Glomerular endothelial cell (primary cell): ENCODE data around the gene CAPZB. TPM values are rescaled to one million over a fixed set of nuclear protein-coding genes. Genes with fewer than 3 reads are reported as not detected.

ENCODE experiments used
- DNase-seq: peaks from one replicate; pipeline ENCODE4 v3.0.0-alpha.2; 2011; ENCODE audit warnings: low read depth, low spot score; ENCODE audit errors: extremely low read depth
- total RNA-seq: library from RNA; depleted of rRNA; stranded (reverse); fragments of >200 nt; gene quantifications from 2 replicates; pipeline ENCODE4 v1.2.3, GENCODE V29; 2015

Gene CAPZB
- total RNA-seq, 1 donor from 2014 or later, result 215 TPM

GRCh38 chr1:19354531-19354981 is 130.8 kb downstream of the CAPZB start:
- DNase-seq, result no peak

- DNase-seq, result no peak
Observed at GRCh38 chr1:19353596-19353995, 131.7 kb downstream of the CAPZB start.

GRCh38 chr1:19352839-19353238 is 132.5 kb downstream of the CAPZB start:
- DNase-seq, result no peak

- no peak for DNase-seq
Observed at GRCh38 chr1:19351873-19352272, 133.5 kb downstream of the CAPZB start.

- no peak for DNase-seq
Observed at GRCh38 chr1:19350566-19350965, 134.8 kb downstream of the CAPZB start.

- no peak for DNase-seq
Observed at GRCh38 chr1:19349999-19350398, 135.3 kb downstream of the CAPZB start.

GRCh38 chr1:19348441-19349198 is 136.7 kb downstream of the CAPZB start:
- no peak for DNase-seq

GRCh38 chr1:19347533-19348172 is 137.7 kb downstream of the CAPZB start:
- DNase-seq, result no peak

GRCh38 chr1:19346026-19346425 is 139.3 kb downstream of the CAPZB start:
- DNase-seq, result no peak

- no peak for DNase-seq
Observed at GRCh38 chr1:19345391-19345790, 139.9 kb downstream of the CAPZB start.

- no peak for DNase-seq
Observed at GRCh38 chr1:19344831-19345230, 140.5 kb downstream of the CAPZB start.

- no peak for DNase-seq
Observed at GRCh38 chr1:19344372-19344810, 140.9 kb downstream of the CAPZB start.

- no peak for DNase-seq
Observed at GRCh38 chr1:19343617-19344350, 141.6 kb downstream of the CAPZB start.

GRCh38 chr1:19342894-19343616 is 142.3 kb downstream of the CAPZB start:
- no peak for DNase-seq

- DNase-seq, result no peak
Observed at GRCh38 chr1:19342062-19342750, 143.1 kb downstream of the CAPZB start.

- peak; percentile 41 for DNase-seq
Observed at GRCh38 chr1:19341201-19342061, 143.9 kb downstream of the CAPZB start.

GRCh38 chr1:19340387-19340937 is 144.9 kb downstream of the CAPZB start:
- DNase-seq, result no peak

GRCh38 chr1:19339214-19339861 is 146.0 kb downstream of the CAPZB start:
- no peak for DNase-seq
